NOMO-1 (cell line): ENCODE results near the gene NAXE.
A peak's percentile ranks its signal among the peaks of the same experiment; 100 is the strongest.
"Not testable (repeated sequence)": the region's sequence is repeated elsewhere in the genome, so short reads cannot be mapped to it uniquely, and the experiment has no call there.

Experiments used
- DNase-seq, 2 experiments: peaks; one replicate each; lab custom pipeline; 2025; ENCODE audit not compliant: unreplicated experiment in 2 of 2; lab: John Stamatoyannopoulos, UW

The NAXE gene

DNA sequence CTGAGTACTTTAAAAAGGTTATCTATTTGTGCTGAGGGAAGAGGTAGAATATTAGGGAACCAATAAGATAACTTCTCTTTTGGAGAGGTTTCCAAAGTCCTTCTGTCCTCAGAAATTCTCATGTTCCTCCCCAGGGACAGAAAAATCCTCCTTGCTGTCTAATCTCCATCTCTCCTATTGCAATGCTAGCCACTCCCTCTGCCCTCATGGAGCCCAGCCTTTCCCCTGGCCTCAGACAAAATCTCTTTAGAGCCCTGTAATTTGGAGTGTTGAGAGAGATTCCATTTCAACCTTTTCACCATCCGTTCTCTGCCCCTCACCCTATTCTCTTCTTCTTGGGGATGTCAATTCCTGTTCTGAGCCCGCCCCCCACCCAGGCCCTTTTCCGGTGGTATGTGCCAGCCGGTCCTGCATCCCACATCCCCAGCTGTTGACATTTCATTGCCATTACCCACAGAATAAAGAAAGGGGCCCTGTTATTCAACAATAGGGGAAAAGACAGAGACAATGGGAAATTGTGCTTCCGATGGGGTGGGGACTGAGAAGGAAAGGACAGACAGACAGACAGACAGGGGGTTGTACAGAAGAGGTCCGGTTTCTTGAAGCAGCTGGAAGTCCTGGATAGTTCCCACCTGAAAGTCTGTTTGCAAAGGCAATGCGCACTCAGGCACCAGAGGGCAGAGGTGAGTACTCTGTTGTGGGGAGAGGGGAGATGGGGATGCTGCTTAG, 27.4 kb downstream of the NAXE start, which contains the start of gene HAPLN2:
HAPLN2 (plus strand) TSS at position 563 of the 729 bp plus-strand sequence. CDS start 4,076 bp downstream, outside the sequence.
- DNase-seq, result no peak

- DNase-seq, result no peak
Observed at GRCh38 chr1:156619582-156619955, 28.0 kb downstream of the NAXE start.

DNA sequence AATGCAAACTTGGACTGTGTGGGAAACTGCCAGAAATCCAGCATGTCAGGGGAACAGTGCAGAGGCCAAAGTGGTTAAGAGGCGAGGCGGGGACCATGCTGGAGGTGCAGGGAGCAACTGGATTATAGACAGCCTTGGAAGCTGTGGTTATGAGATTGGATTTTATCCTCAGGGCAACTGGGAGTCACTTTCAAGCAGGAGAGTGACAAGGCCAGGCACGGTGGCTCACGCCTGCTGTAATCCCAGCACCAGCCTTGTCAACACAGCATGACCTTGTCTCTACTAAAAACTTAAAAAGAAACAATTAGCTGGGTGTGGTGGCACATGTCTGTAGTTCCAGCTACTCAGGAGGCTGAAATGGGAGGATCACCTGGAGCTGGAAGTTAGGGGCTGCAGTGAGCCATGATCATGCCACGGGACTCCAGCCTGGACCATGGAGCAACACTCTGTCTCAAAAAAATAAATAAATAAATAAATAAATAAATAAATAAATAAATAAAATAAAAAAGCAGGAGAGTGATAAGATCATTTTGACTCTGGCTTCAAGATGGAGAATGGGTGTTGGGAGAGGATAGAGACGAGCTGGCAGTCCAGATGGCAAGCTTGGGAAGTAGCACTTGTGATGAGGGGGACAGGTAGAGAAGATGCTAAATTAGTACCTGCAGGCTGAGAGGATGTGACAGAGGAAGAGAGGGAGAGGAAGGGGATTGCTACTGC, 31.2 kb downstream of the NAXE start:
- DNase-seq, result no peak

GRCh38 chr1:156623946-156624813, 32.6 kb downstream of the NAXE start:
- peak; percentile 25 to 49 for DNase-seq

DNA sequence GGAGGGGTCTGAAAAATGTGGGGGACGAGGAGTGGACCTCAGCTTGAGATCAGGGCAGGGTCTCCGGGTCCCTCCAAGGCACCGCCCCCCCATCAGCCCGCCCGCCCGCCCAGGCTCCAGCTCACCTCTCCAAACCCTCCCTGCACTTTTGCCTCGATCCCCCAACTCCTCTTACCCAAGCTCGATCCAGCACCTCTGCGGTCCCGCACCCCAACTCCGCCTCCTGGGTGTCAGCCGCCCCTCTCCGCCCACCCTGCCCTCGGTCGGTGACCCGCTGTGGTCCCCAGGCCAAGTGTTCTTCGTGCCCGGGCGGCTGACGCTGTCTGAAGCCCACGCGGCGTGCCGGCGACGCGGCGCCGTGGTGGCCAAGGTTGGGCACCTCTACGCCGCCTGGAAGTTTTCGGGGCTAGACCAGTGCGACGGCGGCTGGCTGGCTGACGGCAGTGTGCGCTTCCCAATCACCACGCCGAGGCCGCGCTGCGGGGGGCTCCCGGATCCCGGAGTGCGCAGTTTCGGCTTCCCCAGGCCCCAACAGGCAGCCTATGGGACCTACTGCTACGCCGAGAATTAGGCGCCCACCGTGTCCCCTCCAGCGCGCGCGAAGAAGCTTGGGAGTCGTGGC, 33.3 kb downstream of the NAXE start:
- DNase-seq, result no peak

GRCh38 chr1:156625436-156626078, 34.0 kb downstream of the NAXE start:
- DNase-seq, result peak in 1 of 2 experiments; percentile 9

DNA sequence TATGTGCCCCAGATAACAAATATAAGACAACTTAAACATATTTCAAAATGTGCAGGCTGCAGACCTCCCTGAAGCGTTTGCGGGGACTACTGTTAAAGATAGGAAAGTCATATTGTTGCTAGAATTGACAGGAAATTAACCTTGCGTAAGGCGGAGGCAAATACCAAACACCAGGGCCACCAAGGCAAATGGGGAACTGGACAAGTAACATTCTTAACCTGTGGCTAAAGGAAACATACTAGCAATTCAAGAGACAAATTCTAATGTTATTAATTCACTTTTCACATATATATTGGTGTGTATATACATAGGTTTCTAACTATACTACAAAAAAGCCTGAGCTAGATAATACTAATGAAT, 34.5 kb downstream of the NAXE start:
- no peak for DNase-seq

DNA sequence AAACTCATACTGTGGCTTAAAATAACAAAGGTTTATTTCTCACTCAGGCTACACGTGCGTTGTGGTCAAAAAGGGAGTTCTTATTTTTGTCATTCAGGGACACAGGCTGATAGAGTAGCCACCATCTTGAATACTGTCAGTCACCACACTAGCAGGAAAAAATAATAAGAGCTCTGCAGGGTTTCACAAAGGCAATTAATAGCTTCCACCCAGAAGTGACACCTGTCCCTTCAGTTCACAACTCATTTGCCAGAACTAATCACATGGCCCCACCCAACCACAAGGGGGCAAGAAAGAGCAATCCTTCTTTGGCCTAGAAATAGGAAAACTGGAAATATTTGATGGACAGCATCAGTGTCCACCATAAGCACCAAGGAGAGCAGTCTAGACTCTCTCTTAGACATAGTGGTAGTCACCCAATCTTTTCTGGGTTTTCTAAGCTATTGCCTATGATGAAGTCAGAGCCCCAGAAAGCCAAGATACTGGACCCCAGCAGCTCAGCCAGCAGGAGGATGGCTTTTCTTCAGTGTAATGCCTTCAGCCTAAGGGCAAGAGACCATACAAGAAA, 35.8 kb downstream of the NAXE start:
- DNase-seq, result peak; percentile 20 to 34

DNA sequence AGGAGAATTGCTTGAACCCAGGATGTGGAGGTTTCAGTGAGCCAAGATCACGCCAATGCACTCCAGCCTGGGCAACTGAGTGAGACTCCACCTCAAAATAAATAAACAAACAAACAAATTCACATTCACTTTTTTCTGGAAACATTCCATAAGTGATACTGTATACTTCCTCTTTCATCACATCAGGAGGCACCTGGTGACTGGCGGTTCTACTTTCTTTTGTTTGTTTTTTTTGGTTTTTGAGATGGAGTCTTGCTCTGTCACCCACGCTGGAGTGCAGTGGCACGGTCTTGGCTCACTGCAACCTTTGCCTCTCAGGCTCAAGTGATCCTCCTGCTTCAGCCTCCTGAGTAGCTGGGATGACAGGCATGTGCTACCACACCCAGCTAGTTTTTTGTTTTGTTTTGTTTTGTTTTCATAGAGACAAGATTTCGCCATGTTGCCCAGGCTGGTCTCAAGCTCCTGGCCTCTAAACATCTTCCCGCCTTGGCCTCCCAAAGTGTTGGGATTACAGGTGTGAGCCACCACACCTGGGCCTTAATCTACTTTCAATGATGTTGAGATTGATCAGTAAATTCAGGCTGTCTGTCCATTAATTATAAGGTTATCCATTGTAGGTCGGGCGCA, 38.4 kb downstream of the NAXE start:
- DNase-seq, result no peak

DNA sequence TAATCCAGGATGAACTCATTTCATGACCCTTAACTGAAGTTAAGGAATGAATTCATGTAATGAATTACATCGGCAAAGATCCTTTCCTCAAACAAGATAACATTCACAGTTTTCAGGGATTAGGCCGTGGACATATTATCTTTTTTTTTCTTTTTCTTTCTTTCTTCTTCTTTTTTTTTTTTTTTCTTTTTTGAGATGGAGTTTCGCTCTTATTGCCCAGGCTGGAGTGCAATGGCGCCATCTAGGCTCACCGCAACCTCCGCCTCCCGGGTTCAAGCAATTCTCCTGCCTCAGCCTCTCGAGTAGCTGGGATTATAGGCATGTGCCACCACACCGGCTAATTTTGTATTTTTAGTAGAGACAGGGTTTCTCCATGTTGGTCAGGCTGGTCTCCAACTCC, 39.6 kb downstream of the NAXE start:
- DNase-seq, result not testable (repeated sequence)

DNA sequence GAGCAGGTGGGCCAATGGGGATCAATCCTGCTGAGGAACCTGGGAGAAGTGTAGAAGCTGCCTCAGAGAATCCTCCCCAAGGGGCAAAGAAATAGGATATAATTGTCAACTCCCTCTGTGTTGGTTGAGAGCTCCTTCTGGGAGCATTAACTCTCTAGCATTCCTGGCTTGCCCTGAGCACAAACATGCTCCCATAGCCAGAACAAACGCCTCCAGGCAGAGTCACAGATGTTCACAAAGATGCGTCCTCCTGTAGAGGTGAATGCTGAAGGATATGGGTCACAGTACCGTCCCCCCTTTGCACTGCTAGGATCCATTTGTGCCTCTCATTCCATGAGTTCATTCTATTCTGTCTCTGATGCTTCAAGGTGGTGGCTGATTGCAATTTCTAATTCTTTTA, 40.8 kb downstream of the NAXE start:
- no peak for DNase-seq

GRCh38 chr1:156638189-156638985, 46.8 kb downstream of the NAXE start:
- DNase-seq, result no peak

- DNase-seq, result peak in 1 of 2 experiments; percentile 12
Observed at GRCh38 chr1:156639601-156640101, 48.1 kb downstream of the NAXE start.

- DNase-seq, result no peak
Observed at GRCh38 chr1:156640842-156641706, 49.5 kb downstream of the NAXE start.

- no peak for DNase-seq
Observed at GRCh38 chr1:156641761-156642264, 50.2 kb downstream of the NAXE start, which contains the start of gene BCAN. BCAN (plus strand) TSS chr1:156642117; CDS start chr1:156646055, 3,938 bp downstream.

- DNase-seq, result no peak
Observed at GRCh38 chr1:156642265-156643048, 50.9 kb downstream of the NAXE start.
